Osteoblast (primary cell): ENCODE data around the gene TAF1L. TPM values are rescaled to one million over a fixed set of nuclear protein-coding genes. Genes with fewer than 3 reads are reported as not detected.

Source experiments
- DNase-seq: peaks from one replicate; pipeline ENCODE4 v3.0.0; 2011; ENCODE audit warnings: low spot score, mixed read lengths; ENCODE audit not compliant: insufficient read length; ENCODE audit errors: missing footprints
- H2AFZ ChIP-seq: 2 replicates; pipeline ENCODE4 v1.6.0; 2011; ENCODE audit warnings: mild to moderate bottlenecking, low read length
- H3K27ac ChIP-seq: 2 replicates; pipeline ENCODE4 v1.5.1; 2011; ENCODE audit warnings: mild to moderate bottlenecking, low read depth, low read length, moderate library complexity
- H3K27me3 ChIP-seq: 2 replicates; pipeline ENCODE4 v1.6.0; 2012; ENCODE audit warnings: mild to moderate bottlenecking, control low read depth, inconsistent platforms, low read length, moderate library complexity; ENCODE audit not compliant: insufficient read depth
- H3K36me3 ChIP-seq: 2 replicates; pipeline ENCODE4 v1.5.1; 2011; ENCODE audit warnings: mild to moderate bottlenecking, low read length, control low read depth, moderate library complexity; ENCODE audit not compliant: insufficient read depth
- H3K4me1 ChIP-seq: 2 replicates; pipeline ENCODE4 v1.5.1; 2011; ENCODE audit warnings: mild to moderate bottlenecking, low read length, control low read depth, moderate library complexity; ENCODE audit not compliant: insufficient read depth
- H3K4me2 ChIP-seq: 2 replicates; pipeline ENCODE4 v1.6.0; 2011; ENCODE audit warnings: mild to moderate bottlenecking, low read length; ENCODE audit not compliant: insufficient read depth
- H3K4me3 ChIP-seq: fragments of 200-600 bp; sonication (generic); 3 replicates; pipeline ENCODE4 v1.5.1; 2012; ENCODE audit warnings: mild to moderate bottlenecking, low read length, inconsistent platforms; ENCODE audit not compliant: insufficient read depth
- H3K79me2 ChIP-seq: 2 replicates; pipeline ENCODE4 v1.6.0; 2012; ENCODE audit warnings: mild to moderate bottlenecking, low read length, control low read depth, inconsistent platforms; ENCODE audit not compliant: insufficient read depth
- H3K9me3 ChIP-seq: 2 replicates; pipeline ENCODE4 v1.5.1; 2011; ENCODE audit warnings: low read depth, low read length, control low read depth
- H4K20me1 ChIP-seq: 2 replicates; pipeline ENCODE4 v1.6.0; 2012; ENCODE audit warnings: mild to moderate bottlenecking, low read length, control low read depth; ENCODE audit not compliant: insufficient read depth
- CTCF ChIP-seq: IDR thresholded peaks from 2 replicates; pipeline ENCODE4 v1.5.1; 2011; ENCODE audit warnings: mild to moderate bottlenecking, low read depth, low read length, moderate library complexity; ENCODE audit errors: extremely low read depth
- total RNA-seq: library from RNA; depleted of rRNA; stranded (reverse); fragments of >200 nt; gene quantifications from 2 replicates; pipeline ENCODE4 v1.2.3, GENCODE V29; 2012

Gene TAF1L
- not detected in 2 replicates for total RNA-seq

- no peaks in the 10 kb centered on the region for H3K79me2 ChIP-seq
- H4K20me1 ChIP-seq, result no peaks in the 10 kb centered on the region
- no peaks in the 10 kb centered on the region for H3K27me3 ChIP-seq
- DNase-seq, result no peak
- H3K4me1 ChIP-seq, result no peaks in the 10 kb centered on the region
- no peaks in the 10 kb centered on the region for H3K9me3 ChIP-seq
- H3K36me3 ChIP-seq, result no peaks in the 10 kb centered on the region
- H3K4me2 ChIP-seq, result no peak within 1 kb of the TSS
- H3K4me3 ChIP-seq, result no peak within 1 kb of the TSS
- H2AFZ ChIP-seq, result no peak within 1 kb of the TSS
- H3K27ac ChIP-seq, result no peak within 1 kb of the TSS
- TF ChIP-seq CTCF, result no peak
Measured at GRCh38 chr9:32635362-32635761, at the start of gene TAF1L. TAF1L (minus strand) TSS chr9:32635669; CDS start chr9:32635579, 90 bp downstream.

GRCh38 chr9:32681751-32682150 lies 46.3 kb upstream of the TAF1L start:
- DNase-seq, result no peak
- H2AFZ ChIP-seq, result no peak overlapping the region
- H3K27ac ChIP-seq, result no peak overlapping the region
- no peak overlapping the region for H3K4me3 ChIP-seq
- H3K27me3 ChIP-seq, result no peaks in the 10 kb centered on the region
- H3K4me1 ChIP-seq, result no peaks in the 10 kb centered on the region
- no peaks in the 10 kb centered on the region for H3K79me2 ChIP-seq
- H3K36me3 ChIP-seq, result no peaks in the 10 kb centered on the region
- H3K4me2 ChIP-seq, result no peak overlapping the region
- no peaks in the 10 kb centered on the region for H3K9me3 ChIP-seq
- H4K20me1 ChIP-seq, result no peaks in the 10 kb centered on the region
- no peak for TF ChIP-seq CTCF

GRCh38 chr9:32677931-32678330 lies 42.5 kb upstream of the TAF1L start:
- no peaks in the 10 kb centered on the region for H4K20me1 ChIP-seq
- H3K27me3 ChIP-seq, result no peaks in the 10 kb centered on the region
- TF ChIP-seq CTCF, result no peak
- no peaks in the 10 kb centered on the region for H3K4me1 ChIP-seq
- H3K9me3 ChIP-seq, result no peaks in the 10 kb centered on the region
- no peak overlapping the region for H3K4me3 ChIP-seq
- DNase-seq, result no peak
- no peaks in the 10 kb centered on the region for H3K36me3 ChIP-seq
- H2AFZ ChIP-seq, result no peak overlapping the region
- no peak overlapping the region for H3K27ac ChIP-seq
- no peaks in the 10 kb centered on the region for H3K79me2 ChIP-seq
- H3K4me2 ChIP-seq, result no peak overlapping the region

GRCh38 chr9:32672469-32672868 lies 37.0 kb upstream of the TAF1L start:
- no peak for TF ChIP-seq CTCF
- peak; percentile 8 for DNase-seq
- no peak overlapping the region for H3K4me2 ChIP-seq

More at GRCh38 chr9:32672469-32672868, 37.0 kb upstream of the TAF1L start:
- no peaks in the 10 kb centered on the region for H3K9me3 ChIP-seq
- no peak overlapping the region for H3K4me3 ChIP-seq
- no peaks in the 10 kb centered on the region for H3K27me3 ChIP-seq
- H2AFZ ChIP-seq, result no peak overlapping the region
- no peaks in the 10 kb centered on the region for H3K79me2 ChIP-seq
- no peaks in the 10 kb centered on the region for H4K20me1 ChIP-seq
- H3K27ac ChIP-seq, result no peak overlapping the region
- peaks cover 5% of the 10 kb centered on the region for H3K4me1 ChIP-seq
- no peaks in the 10 kb centered on the region for H3K36me3 ChIP-seq
